Measurements from ENCODE around the gene THG1L.

DNA sequence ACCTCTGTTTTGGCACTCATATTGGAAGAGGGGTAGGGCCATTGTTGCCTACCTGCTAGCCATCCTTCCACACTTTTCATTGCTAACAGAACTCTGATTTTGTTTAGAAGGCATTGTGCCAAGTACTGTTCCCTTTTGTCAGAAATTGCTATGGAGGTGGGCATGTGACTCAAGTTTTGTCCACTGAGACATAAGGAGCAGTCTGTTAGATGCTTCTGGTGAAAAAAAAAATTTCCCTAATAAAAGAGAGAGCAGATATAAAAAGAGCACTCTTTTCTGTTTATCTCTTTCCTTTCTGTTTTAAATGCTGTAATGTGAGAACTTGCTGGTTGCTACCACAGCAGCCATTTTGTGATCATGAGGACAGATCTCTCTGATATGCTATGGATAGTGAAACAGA lies 21.9 kb upstream of the THG1L start:
- TF ChIP-seq, protein P1, sequence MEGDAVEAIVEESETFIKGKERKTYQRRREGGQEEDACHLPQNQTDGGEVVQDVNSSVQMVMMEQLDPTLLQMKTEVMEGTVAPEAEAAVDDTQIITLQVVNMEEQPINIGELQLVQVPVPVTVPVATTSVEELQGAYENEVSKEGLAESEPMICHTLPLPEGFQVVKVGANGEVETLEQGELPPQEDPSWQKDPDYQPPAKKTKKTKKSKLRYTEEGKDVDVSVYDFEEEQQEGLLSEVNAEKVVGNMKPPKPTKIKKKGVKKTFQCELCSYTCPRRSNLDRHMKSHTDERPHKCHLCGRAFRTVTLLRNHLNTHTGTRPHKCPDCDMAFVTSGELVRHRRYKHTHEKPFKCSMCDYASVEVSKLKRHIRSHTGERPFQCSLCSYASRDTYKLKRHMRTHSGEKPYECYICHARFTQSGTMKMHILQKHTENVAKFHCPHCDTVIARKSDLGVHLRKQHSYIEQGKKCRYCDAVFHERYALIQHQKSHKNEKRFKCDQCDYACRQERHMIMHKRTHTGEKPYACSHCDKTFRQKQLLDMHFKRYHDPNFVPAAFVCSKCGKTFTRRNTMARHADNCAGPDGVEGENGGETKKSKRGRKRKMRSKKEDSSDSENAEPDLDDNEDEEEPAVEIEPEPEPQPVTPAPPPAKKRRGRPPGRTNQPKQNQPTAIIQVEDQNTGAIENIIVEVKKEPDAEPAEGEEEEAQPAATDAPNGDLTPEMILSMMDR (IDR thresholded peaks at IDR 0.05) = no peak
- no peak for TF ChIP-seq EP300 (IDR thresholded peaks at IDR 0.05)
- no peak for TF ChIP-seq POLR2A (IDR thresholded peaks at IDR 0.05)
- no peak for TF ChIP-seq POLR2AphosphoS5 (IDR thresholded peaks at IDR 0.05)
